ENCODE measurements around the gene LPCAT1.
"Not testable (repeated sequence)": the region's sequence is repeated elsewhere in the genome, so short reads cannot be mapped to it uniquely, and the experiment has no call there.

Gene LPCAT1

DNA sequence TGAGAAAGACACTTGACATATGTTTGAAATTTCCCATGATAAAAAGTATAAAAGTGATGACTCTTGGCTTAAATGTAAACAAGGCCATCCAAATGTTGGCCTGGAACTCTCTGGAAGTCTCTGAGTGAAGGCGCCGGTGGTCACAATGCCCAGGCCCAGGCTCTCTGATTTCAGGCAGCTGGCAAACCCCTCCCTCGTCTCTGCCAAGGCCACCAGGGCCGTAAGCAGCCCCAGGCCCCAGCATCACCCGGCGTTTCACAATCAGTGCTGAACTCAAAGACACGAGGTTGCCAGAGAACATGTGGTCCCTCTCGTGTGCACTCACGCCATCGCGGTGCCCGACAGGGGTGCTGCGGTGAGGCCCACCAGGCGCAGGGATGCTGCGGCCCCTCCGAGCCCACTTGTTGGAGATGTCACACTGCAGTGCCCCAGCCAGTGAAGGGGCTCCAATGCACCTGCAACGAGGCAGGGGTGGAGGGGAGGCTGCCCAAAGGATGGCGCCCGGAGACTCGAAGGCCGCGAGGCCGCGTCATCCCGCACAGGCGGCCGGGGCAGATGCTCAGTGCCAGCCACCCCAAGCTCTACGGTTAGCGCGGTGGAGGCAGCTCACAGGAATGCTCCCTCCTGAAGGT is 15.0 kb downstream of the LPCAT1 start:
- DNase-seq (ENCODE audit: low spot score): no peak

- no peak for DNase-seq (ENCODE audit: low spot score)
Measured at GRCh38 chr5:1507961-1508658, 15.7 kb downstream of the LPCAT1 start.

GRCh38 chr5:1507457-1507856 is 16.3 kb downstream of the LPCAT1 start:
- no peak for DNase-seq (ENCODE audit: low spot score)

DNA sequence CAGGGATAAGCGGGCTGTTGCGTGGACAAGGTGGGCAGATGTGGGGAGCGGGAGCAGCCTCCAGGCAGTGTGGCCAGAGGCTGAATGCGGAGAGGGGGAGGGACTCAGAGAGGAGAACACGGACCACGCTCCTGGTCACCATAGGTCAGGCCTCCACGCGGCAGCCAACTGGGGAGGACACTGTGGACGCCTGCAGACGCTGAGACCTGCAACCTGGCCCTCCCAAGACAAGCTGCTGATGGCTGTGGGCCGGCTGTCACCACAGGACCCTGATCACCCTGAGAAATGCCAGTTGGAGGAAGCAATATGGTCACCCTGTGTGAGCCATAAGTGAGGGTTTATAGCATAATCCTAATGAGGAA is 16.8 kb downstream of the LPCAT1 start:
- no peak for DNase-seq (ENCODE audit: low spot score)

- no peak for DNase-seq (ENCODE audit: low spot score)
Measured at GRCh38 chr5:1506242-1507013, 17.3 kb downstream of the LPCAT1 start.

GRCh38 chr5:1505506-1506241 is 18.1 kb downstream of the LPCAT1 start:
- no peak for DNase-seq (ENCODE audit: low spot score)

DNA sequence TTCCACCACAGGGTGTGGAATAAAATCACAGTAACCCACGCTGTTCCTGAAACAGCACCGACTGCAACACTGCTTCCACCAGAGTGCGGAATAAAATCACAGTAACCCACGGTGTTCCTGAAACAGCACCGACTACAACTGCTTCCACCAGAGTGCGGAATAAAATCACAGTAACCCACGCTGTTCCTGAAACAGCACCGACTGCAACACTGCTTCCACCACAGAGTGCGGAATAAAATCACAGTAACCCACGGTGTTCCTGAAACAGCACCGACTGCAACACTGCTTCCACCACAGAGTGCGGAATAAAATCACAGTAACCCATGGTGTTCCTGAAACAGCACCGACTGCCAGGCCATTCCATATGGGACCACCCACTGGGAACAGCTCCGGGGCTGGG is 18.7 kb downstream of the LPCAT1 start:
- DNase-seq (ENCODE audit: low spot score): not testable (repeated sequence)

GRCh38 chr5:1504617-1505016 is 19.1 kb downstream of the LPCAT1 start:
- no peak for DNase-seq (ENCODE audit: low spot score)

GRCh38 chr5:1504069-1504595 is 19.6 kb downstream of the LPCAT1 start:
- no peak for DNase-seq (ENCODE audit: low spot score)

DNA sequence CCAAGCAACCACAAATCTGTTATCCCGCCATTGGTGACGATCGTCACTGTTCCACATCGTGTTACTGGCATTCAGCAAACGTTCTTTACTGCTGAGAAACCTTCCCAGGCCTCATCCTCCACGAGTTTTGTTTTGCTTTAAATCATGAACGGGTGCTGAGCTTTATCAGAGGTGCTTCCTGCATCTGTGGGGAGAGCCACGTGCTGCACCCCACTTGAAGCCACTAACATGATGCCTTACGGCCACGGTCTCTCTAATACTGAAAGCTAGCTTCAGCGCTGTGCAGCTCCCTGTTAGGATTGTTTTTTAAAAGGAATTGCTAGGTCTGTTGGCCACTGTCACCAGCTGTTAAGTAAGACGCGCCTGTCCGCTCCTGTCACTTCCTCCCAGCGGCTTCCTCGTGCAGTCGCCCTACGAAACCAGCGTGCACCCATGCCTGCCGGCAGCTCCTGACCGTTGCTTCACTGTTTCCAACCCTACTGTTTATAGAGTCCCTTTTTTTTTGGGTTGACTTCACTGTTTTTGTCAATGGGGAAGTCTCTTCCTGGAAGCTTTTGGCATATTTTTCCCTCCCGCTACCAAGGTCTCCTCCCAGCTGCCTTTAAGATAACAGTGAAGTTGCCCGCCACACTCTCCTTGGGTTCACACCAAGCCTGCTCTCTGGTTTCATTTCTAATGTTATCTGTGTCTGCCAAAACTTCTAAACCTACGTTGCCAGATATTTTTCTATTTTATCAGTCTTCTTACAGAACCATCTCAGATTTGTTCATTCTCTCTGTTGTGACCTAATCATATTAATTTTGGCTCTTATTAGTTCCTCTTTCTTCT is 20.3 kb downstream of the LPCAT1 start:
- DNase-seq (ENCODE audit: low spot score): no peak

DNA sequence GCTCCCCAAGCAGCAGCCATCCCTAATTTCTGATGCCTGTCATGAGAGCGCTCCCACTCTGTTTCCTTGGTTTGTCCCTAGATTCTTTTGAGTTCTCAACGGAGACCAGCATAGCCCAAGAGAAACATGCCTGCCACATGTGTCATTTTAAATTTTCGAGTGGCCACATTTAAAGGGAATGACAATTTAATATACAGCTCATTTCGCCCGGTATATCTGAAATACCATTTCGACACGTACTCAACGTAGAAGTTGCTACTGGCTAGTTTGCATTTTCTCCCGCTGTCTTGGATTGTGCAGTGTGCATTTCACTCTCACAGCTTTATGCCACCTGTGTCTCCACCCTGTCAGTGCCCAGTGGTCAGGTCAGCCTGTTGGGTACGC is 21.0 kb downstream of the LPCAT1 start:
- DNase-seq (ENCODE audit: low spot score): no peak

DNA sequence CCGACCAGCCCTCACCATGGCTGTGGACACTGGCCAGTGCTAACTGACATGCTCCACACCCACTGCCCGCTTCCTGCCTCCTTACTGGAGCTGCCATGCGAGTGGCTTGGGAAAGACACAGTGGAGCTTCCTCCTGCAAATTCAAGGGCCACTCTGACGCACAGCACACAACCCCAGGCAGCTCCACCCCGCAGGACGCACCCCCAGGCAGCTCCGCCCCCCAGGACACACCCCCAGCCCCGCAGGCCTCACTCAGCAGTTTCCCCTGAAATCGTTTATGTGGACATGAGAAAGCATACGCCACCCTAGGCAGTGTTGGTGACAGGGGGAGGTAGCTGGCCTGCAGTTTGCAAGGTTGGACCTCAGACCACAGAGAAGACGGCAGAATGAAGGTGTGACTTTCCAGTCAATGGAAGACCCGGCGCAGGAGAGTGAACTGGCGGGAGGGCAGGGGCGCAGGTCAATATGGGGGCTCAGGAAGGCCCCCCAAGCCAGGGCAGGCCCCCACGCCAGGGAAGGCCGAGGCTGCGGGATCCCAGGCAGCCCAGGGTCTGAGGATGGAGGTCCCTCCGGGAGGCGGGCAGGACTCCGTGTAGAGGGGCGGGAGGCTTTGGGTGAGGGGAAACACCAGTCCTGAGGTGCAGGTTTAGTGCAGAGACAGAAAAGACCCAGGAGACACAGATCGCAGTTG is 21.6 kb downstream of the LPCAT1 start:
- no peak for DNase-seq (ENCODE audit: low spot score)

GRCh38 chr5:1501372-1502045 is 22.3 kb downstream of the LPCAT1 start:
- DNase-seq (ENCODE audit: low spot score): no peak

- DNase-seq (ENCODE audit: low spot score): no peak
Measured at GRCh38 chr5:1500411-1501091, 23.2 kb downstream of the LPCAT1 start.

DNA sequence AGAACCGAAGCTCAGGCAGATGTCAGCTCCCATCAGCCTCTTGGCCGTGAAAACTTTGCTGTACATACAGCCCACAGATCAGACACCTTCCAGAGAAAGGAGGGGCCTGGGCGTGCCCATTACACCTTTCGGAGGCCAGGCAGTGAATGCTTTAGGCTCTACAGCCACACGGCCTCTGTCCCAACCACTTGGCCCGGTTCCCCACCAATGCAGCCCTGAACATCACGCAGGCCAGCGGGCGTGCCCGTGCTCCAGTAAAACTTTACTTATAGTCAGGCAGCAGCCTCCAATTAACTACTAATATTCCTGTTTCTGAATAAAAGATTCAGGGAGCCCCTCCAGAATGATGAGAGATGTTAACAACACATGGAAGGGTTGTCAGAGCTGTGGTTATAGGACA is 23.9 kb downstream of the LPCAT1 start:
- no peak for DNase-seq (ENCODE audit: low spot score)

DNA sequence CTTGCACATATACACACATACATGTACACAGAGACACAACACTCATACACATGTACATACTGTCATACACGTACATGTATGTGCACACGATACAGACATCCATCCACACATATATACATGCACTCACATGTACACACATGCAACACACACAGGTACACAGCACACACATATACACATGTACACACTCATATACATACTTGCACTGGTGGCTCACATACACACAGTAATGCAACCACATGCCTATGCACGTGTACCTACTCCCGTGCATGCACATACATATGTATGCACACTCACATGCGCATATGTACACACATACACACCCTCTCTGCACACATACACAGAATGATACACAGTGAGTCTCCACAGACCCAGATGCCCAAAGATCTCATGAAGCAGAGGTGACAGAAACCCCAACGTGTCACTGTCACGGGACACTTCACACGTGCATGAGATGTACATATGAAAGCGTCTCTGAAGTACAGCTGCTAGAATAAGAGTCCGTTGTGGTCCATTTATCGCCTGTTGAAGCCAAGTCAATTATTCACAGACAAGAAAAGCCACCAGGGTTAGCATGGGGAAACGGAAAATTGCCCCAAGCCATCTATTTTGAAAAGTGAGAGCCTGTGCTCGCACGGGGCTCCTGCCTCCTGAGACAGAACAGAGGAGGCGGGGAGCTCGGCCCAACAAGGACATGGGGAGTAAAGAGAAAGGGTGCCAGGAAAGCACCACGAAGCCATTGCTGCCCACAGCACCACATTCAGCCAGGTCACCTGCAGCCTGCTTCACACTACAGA is 24.9 kb downstream of the LPCAT1 start:
- DNase-seq (ENCODE audit: low spot score): no peak

- no peak for DNase-seq (ENCODE audit: low spot score)
Measured at GRCh38 chr5:1497795-1498622, 25.8 kb downstream of the LPCAT1 start.

- DNase-seq (ENCODE audit: low spot score): no peak
Measured at GRCh38 chr5:1497242-1497777, 26.4 kb downstream of the LPCAT1 start.
